Ectodermal cell (in vitro differentiated cells): ENCODE measurements around the gene EDA2R.

Experiments used
- H3K27ac ChIP-seq: 2 replicates; pipeline ENCODE4 v1.7.0; 2013; ENCODE audit warnings: mild to moderate bottlenecking, low read depth, low read length; ENCODE audit not compliant: insufficient read depth, poor library complexity, severe bottlenecking
- H3K27me3 ChIP-seq: 2 replicates; pipeline ENCODE4 v1.7.0; 2013; ENCODE audit warnings: mild to moderate bottlenecking, low read length; ENCODE audit not compliant: insufficient read depth, control insufficient read depth, poor library complexity, severe bottlenecking
- H3K36me3 ChIP-seq: one replicate; pipeline ENCODE4 v1.7.0; 2013; ENCODE audit warnings: low read length; ENCODE audit not compliant: control insufficient read depth, insufficient read depth
- H3K4me1 ChIP-seq: one replicate; pipeline ENCODE4 v1.7.0; 2013; ENCODE audit warnings: low read length; ENCODE audit not compliant: control insufficient read depth, insufficient read depth
- H3K4me3 ChIP-seq: 2 replicates; pipeline ENCODE4 v1.7.0; 2013; ENCODE audit warnings: low read depth, low read length, control low read depth; ENCODE audit not compliant: insufficient read depth
- H3K9me3 ChIP-seq: 2 replicates; pipeline ENCODE4 v1.7.0; 2013; ENCODE audit warnings: mild to moderate bottlenecking, low read length, moderate library complexity; ENCODE audit not compliant: control insufficient read depth
- WGBS, 2 experiments: methylation state at CpG; one replicate each; pipeline ENCODE4 v1.1.7; 2013; ENCODE audit warnings: missing lambda C conversion rate in 2 of 2; 5-methylcytosine and 5-hydroxymethylcytosine counted together

Gene EDA2R

GRCh38 chrX:66635360-66635759 is 3.5 kb downstream of the EDA2R start:
- no peaks in the 10 kb centered on the region for H3K27me3 ChIP-seq
- no peaks in the 10 kb centered on the region for H3K4me1 ChIP-seq
- H3K27ac ChIP-seq: no peak overlapping the region
- WGBS, 2 experiments: 55 to 83% methylated on average over 1 of the region's 2 CpGs
- H3K9me3 ChIP-seq: no peaks in the 10 kb centered on the region
- no peak overlapping the region for H3K4me3 ChIP-seq
- H3K36me3 ChIP-seq: no peaks in the 10 kb centered on the region

- Histone ChIP-seq H3K36me3 (no peaks in the 10 kb centered on the region), H3K27me3 (no peaks in the 10 kb centered on the region), H3K9me3 (no peaks in the 10 kb centered on the region), H3K4me1 (no peaks in the 10 kb centered on the region), H3K27ac (no peak overlapping the region), H3K4me3 (no peak overlapping the region)
Measured at GRCh38 chrX:66634272-66634671, 4.6 kb downstream of the EDA2R start.

DNA sequence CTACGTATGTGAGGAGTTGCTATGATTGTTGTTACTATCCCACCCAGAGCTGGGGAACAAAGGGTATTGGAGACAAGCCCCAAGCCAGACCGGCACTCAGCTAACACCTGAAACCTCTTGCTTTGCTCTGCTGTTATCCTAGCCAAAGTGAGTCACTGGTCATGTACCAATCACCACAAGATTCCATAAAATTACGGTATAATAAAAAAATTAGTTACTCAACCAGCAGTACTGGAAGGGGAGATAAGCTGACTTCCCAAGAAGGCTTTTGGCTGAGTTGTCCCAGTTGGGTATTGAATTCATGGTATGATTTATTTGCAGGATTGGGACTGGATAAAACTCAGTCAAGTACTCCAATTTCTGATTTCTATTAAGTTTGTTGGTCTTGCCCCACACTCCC is 5.3 kb downstream of the EDA2R start:
- no peak overlapping the region for H3K27ac ChIP-seq
- no peaks in the 10 kb centered on the region for H3K27me3 ChIP-seq
- 85 to 90% methylated on average over 2 to 3 of the region's 3 CpGs for WGBS, 2 experiments
- H3K36me3 ChIP-seq: no peaks in the 10 kb centered on the region
- H3K4me3 ChIP-seq: no peak overlapping the region
- H3K4me1 ChIP-seq: no peaks in the 10 kb centered on the region
- no peaks in the 10 kb centered on the region for H3K9me3 ChIP-seq

DNA sequence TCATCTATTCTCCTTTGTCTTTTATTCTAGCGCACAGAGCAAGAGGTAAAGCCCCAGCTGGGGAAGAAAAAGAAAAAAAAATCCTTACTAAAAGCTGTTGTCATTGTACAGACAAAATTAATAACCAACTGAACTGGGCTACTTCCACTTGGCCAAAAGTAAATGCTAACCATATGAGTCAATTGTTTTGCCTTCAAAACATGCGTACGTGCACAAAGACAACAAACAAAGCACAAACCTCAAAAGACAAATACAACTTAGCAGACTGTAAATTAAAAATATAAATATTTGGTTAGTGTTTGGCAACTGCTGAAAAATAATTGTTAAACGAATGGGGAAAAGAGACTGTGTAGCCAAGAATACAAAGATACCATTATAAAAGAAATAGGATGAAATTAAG is 5.9 kb downstream of the EDA2R start:
- H3K4me1 ChIP-seq: no peaks in the 10 kb centered on the region
- no peaks in the 10 kb centered on the region for H3K9me3 ChIP-seq
- WGBS, 2 experiments: 100% methylated on average over 1 of the region's 4 CpGs; no CpG with 5 or more reads in 1 of the 2 experiments
- no peak overlapping the region for H3K4me3 ChIP-seq
- no peaks in the 10 kb centered on the region for H3K27me3 ChIP-seq
- no peak overlapping the region for H3K27ac ChIP-seq
- H3K36me3 ChIP-seq: no peaks in the 10 kb centered on the region

- Histone ChIP-seq H3K27ac (no peak overlapping the region), H3K36me3 (no peaks in the 10 kb centered on the region), H3K9me3 (no peaks in the 10 kb centered on the region), H3K4me1 (no peaks in the 10 kb centered on the region), H3K27me3 (no peaks in the 10 kb centered on the region), H3K4me3 (no peak overlapping the region)
- WGBS, 2 experiments: 86 to 88% methylated on average over 2 of the region's 2 CpGs
Measured at GRCh38 chrX:66632473-66632872, 6.4 kb downstream of the EDA2R start.

- no peaks in the 10 kb centered on the region for H3K9me3 ChIP-seq
- no peaks in the 10 kb centered on the region for H3K27me3 ChIP-seq
- no peaks in the 10 kb centered on the region for H3K36me3 ChIP-seq
- H3K4me3 ChIP-seq: no peak overlapping the region
- no peaks in the 10 kb centered on the region for H3K4me1 ChIP-seq
- H3K27ac ChIP-seq: no peak overlapping the region
- 96% methylated on average over 3 of the region's 3 CpGs for WGBS, 2 experiments
Measured at GRCh38 chrX:66625525-66625924, 13.4 kb downstream of the EDA2R start.

DNA sequence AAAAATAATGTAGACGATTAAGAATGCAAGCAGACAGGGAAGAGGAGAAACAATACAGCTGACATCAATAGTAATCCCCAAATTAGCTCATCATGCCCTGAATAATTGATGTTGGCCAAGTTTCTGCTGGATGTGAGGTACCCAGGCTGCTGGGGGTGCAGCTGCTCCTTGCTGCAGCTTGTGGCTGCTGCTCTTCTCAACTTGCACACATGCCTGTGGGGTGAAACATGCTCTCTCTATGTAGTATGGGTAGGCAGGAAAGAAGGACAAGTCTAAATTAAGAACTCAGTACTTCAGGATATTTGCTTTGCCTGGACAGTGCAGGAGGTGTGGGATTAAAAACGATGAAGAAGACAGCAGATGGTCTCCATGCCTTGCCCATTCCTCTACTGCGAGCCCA is 16.7 kb downstream of the EDA2R start:
- H3K4me1 ChIP-seq: no peaks in the 10 kb centered on the region
- WGBS, 2 experiments: 95 to 100% methylated on average over 3 of the region's 3 CpGs
- no peaks in the 10 kb centered on the region for H3K36me3 ChIP-seq
- no peak overlapping the region for H3K4me3 ChIP-seq
- H3K27me3 ChIP-seq: no peaks in the 10 kb centered on the region
- no peaks in the 10 kb centered on the region for H3K9me3 ChIP-seq
- no peak overlapping the region for H3K27ac ChIP-seq

DNA sequence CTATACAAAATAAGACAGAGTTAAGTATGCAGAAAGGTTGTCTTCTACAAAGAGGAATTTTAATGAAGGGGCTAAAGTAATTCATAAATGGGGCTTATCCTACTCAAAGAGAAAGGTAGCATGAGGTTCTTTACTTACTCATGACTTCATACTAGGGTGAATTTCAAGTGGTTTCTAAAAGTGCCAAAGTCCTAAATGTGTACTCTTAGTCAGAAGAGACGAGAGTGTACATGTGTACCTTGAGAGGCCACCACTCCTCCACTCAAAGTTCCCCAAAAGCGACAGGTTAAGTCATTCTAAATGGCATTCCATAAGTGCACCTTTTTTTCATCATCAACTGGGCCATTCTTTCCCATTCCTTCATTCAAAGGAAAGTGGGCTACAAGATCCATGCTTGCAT is 21.9 kb downstream of the EDA2R start:
- Histone ChIP-seq H3K36me3 (no peaks in the 10 kb centered on the region), H3K4me3 (no peak overlapping the region), H3K9me3 (no peaks in the 10 kb centered on the region), H3K27ac (no peak overlapping the region), H3K27me3 (no peaks in the 10 kb centered on the region), H3K4me1 (no peaks in the 10 kb centered on the region)
- 87 to 92% methylated on average over 2 of the region's 2 CpGs for WGBS, 2 experiments

- no peak overlapping the region for H3K4me3 ChIP-seq
- no peaks in the 10 kb centered on the region for H3K9me3 ChIP-seq
- H3K27me3 ChIP-seq: no peaks in the 10 kb centered on the region
- no peaks in the 10 kb centered on the region for H3K36me3 ChIP-seq
- no peaks in the 10 kb centered on the region for H3K4me1 ChIP-seq
- WGBS, 2 experiments: 88 to 89% methylated on average over 1 of the region's 1 CpG
- H3K27ac ChIP-seq: no peak overlapping the region
Measured at GRCh38 chrX:66602381-66602938, 36.4 kb downstream of the EDA2R start.

GRCh38 chrX:66601522-66601921 is 37.4 kb downstream of the EDA2R start:
- H3K27me3 ChIP-seq: no peaks in the 10 kb centered on the region
- H3K9me3 ChIP-seq: no peaks in the 10 kb centered on the region
- no peak overlapping the region for H3K4me3 ChIP-seq
- H3K36me3 ChIP-seq: no peaks in the 10 kb centered on the region
- no peaks in the 10 kb centered on the region for H3K4me1 ChIP-seq
- no peak overlapping the region for H3K27ac ChIP-seq

DNA sequence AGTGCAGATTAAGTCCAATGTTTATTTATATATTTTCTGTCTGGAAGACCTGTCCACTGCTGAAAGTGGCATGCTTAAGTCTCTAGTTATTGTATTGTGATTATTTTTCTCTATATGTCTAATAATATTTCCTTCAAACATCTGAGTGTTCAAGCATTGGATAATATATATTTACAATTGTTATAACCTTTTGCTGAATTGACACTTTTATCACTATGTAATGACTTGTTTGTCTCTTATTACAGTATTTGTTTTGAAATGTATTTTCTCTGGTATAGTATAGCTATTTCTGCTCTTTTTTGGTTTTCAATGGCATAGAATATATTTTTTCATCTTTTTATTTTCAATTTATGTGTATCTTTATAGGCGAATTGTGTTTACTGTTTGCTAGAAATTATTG is 59.7 kb downstream of the EDA2R start:
- H3K27ac ChIP-seq: no peak overlapping the region
- H3K36me3 ChIP-seq: no peaks in the 10 kb centered on the region
- no peaks in the 10 kb centered on the region for H3K4me1 ChIP-seq
- H3K9me3 ChIP-seq: peaks cover 2% of the 10 kb centered on the region
- no peak overlapping the region for H3K4me3 ChIP-seq
- no CpG with 5 or more reads among the region's 1 CpG for whole genome bisulfite sequencing, 2 experiments
- no peaks in the 10 kb centered on the region for H3K27me3 ChIP-seq
